Neutrophil (primary cell): ENCODE measurements around the gene SORCS2.

Source experiments
- H3K27ac ChIP-seq: fragments of 200-600 bp; sonication (generic); 2 replicates; pipeline ENCODE4 v1.5.1; 2016; ENCODE audit warnings: mild to moderate bottlenecking, moderate library complexity
- H3K27me3 ChIP-seq: fragments of 200-600 bp; sonication (generic); 2 replicates; pipeline ENCODE4 v1.6.0; 2016; ENCODE audit warnings: mild to moderate bottlenecking
- H3K36me3 ChIP-seq: fragments of 200-600 bp; sonication (generic); 2 replicates; pipeline ENCODE4 v1.5.1; 2017
- H3K4me1 ChIP-seq, 2 experiments: fragments of 200-600 bp in 1 of 2; sonication (generic) in 1 of 2; 1 replicate in 1 of 2; 2 replicates in 1 of 2; pipeline versions ENCODE4 v1.5.1 to v1.6.1; 2013 to 2016; ENCODE audit warnings: low read depth in 1 of 2, low read length in 1 of 2, mild to moderate bottlenecking in 1 of 2, moderate library complexity in 1 of 2; ENCODE audit not compliant: control insufficient read depth in 1 of 2, insufficient read depth in 1 of 2
- H3K4me3 ChIP-seq, 2 experiments: fragments of 200-600 bp in 1 of 2; sonication (generic) in 1 of 2; 1 replicate in 1 of 2; 2 replicates in 1 of 2; pipeline ENCODE4 v1.5.1; 2013 to 2016; ENCODE audit warnings: low read depth in 1 of 2, low read length in 1 of 2, mild to moderate bottlenecking in 1 of 2, moderate library complexity in 1 of 2
- H3K9me3 ChIP-seq: fragments of 200-600 bp; sonication (generic); 2 replicates; pipeline ENCODE4 v1.5.1; 2016
- CTCF ChIP-seq: fragments of 200-600 bp; sonication (generic); IDR thresholded peaks from 2 replicates; pipeline ENCODE4 v1.5.1; 2016; ENCODE audit warnings: antibody characterized with exemption

The SORCS2 gene

GRCh38 chr4:7754565-7755262 is 562.4 kb downstream of the SORCS2 start:
- H3K4me3 ChIP-seq, result no peak overlapping the region
- no peaks in the 10 kb centered on the region for H3K27me3 ChIP-seq
- no peak for TF ChIP-seq CTCF
- H3K36me3 ChIP-seq, result no peaks in the 10 kb centered on the region
- H3K27ac ChIP-seq, result no peak overlapping the region
- H3K4me1 ChIP-seq, result no peaks in the 10 kb centered on the region
- H3K9me3 ChIP-seq, result no peaks in the 10 kb centered on the region

DNA sequence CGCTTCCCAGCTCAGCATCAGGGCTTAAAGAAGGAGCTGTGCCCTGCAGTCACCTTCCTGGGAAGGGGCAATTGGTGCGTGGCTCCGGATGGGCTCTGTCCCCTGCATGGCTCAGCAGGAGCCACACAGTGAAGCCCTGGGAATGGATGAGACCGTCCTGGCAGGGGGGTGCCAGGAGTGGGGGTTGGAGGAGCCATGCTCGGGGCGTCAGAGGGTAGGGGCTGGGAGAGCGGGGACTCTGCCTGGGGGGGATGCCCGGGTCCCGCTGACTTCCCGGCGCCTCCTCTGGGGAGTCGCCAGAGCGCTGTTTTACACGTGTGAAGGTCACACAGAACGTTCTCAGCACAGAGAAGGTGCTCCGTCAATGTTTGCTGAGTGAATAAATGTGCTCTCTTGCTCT is 563.2 kb downstream of the SORCS2 start:
- H3K27ac ChIP-seq, result no peak overlapping the region
- H3K4me3 ChIP-seq, result no peak overlapping the region
- H3K36me3 ChIP-seq, result peaks cover under 1% of the 10 kb centered on the region
- H3K9me3 ChIP-seq, result no peaks in the 10 kb centered on the region
- no peak for TF ChIP-seq CTCF
- H3K4me1 ChIP-seq, result no peaks in the 10 kb centered on the region
- H3K27me3 ChIP-seq, result no peaks in the 10 kb centered on the region

GRCh38 chr4:7756071-7756470 is 563.7 kb downstream of the SORCS2 start:
- no peaks in the 10 kb centered on the region for H3K9me3 ChIP-seq
- H3K27me3 ChIP-seq, result no peaks in the 10 kb centered on the region
- H3K4me3 ChIP-seq, result no peak overlapping the region
- peaks cover 6% of the 10 kb centered on the region for H3K36me3 ChIP-seq
- TF ChIP-seq CTCF, result no peak
- no peak overlapping the region for H3K27ac ChIP-seq
- no peaks in the 10 kb centered on the region for H3K4me1 ChIP-seq

DNA sequence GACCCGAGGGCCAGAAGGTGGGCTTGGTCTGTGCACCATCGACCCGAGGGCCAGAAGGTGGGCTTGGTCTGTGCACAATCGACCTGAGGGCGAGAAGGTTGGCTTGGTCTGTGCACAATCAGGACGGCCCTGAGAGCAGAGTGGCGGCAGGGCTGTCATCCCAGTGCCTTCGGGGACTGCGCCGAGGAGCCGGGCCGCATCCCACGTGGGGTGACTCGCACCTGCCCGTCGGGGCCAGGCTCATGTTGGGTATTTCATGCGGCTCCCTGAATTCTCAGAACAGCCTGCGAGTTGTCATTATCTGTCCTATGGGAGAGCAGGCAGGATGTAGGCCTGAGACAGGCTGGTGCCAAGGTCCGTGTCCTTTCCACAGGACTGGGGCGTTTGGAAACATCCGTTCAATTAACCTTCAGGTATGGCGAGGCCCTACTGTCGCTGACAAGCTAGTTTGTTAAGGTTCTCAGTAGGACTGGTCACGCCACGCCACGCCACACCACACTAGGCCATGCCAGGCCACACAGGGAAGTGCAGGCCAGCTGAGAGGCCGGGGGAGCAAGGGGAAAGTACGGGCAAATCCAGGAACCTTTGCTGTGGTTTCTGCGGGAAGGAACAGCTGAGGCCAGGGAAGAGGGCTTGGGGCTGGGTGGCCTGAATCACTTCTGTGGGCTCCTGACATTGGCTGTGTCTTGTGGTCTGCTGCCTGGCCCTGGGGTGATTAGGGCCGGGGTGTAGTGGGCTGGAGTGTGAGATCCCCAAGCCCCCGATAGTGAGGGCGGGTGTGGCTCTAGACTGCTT is 564.4 kb downstream of the SORCS2 start:
- no peaks in the 10 kb centered on the region for H3K4me1 ChIP-seq
- TF ChIP-seq CTCF, result no peak

DNA sequence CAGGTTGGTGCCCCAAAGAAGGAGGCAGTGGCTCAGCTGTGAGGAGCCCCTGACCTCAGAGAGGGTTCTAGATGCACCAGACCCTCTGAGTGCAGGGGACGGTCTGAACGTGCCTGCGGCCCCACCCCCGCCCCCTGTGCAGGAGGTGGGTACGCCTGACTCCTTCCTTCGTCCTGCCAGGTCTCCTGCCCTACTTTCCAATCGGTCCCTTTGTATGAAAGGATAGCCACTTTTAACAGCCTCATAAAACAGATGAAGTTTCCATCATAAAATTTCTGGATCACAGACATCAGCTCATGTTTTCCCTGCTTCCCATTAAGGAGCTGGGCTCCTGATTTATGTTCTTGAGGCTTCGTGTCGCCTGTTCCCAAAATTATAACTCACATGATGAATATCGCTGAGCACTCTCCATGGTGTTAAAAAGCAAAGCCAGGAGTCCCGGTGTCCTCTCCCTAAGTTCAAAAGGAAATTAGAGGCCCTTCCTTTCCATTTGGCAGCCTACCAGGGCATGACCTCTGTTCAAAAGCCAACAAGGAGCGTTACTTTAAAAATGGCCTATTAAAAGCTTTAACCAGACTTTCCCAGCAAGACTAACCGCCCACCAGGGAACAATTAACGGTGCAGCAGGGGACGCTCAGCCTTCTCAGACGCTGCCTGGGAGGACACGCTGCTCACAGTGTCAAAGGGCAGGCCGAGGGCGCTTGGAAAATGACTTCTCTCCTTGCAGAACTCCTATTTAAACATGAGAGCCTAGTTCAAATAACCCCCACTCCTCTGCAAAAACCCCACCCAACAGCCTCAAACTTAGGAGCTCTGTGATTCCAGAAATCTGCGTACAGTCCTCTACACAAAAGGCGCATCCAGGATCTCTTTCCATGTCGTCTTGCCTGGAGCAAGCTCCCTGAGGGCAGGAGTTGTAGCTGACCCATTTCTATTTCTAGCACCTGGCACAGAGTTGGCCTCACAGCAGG is 565.4 kb downstream of the SORCS2 start:
- Histone ChIP-seq H3K27ac (no peak overlapping the region), H3K9me3 (no peaks in the 10 kb centered on the region), H3K27me3 (no peaks in the 10 kb centered on the region), H3K4me1 (no peaks in the 10 kb centered on the region), H3K4me3 (no peak overlapping the region), H3K36me3 (peaks cover 21% of the 10 kb centered on the region)
- no peak for TF ChIP-seq CTCF

More for the DNA sequence above, 564.4 kb downstream of the SORCS2 start:
- Histone ChIP-seq H3K36me3 (peaks cover 12% of the 10 kb centered on the region), H3K4me3 (no peak overlapping the region), H3K27me3 (no peaks in the 10 kb centered on the region), H3K27ac (no peak overlapping the region), H3K9me3 (no peaks in the 10 kb centered on the region)
